H1 (cell line): ENCODE results near the gene LRP1. TPM values are rescaled to one million over a fixed set of nuclear protein-coding genes. Genes with fewer than 3 reads are reported as not detected.

Source experiments
- CTCF ChIA-PET: fragments of 300-600 bp; sonication (Branson Sonifier 250); formaldehyde crosslinking; loops from one replicate; lab custom pipeline; 2021; ENCODE audit not compliant: partially characterized antibody; lab: Charles Lee
- POLR2A ChIA-PET: fragments of 300-600 bp; sonication (Branson Sonifier 250); formaldehyde crosslinking; loops from one replicate; lab custom pipeline; 2021; ENCODE audit warnings: inconsistent platforms; ENCODE audit not compliant: partially characterized antibody; lab: Charles Lee
- DNase-seq, 2 experiments: peaks; one replicate each; pipeline versions ENCODE4 v3.0.0 to v3.0.0-alpha.2; 2010 to 2022; ENCODE audit warnings: low spot score in 2 of 2, low read depth in 1 of 2, mixed read lengths in 1 of 2
- FAIRE-seq: peaks from 2 replicates; lab custom pipeline; 2011; peaks lifted over from hg19 to GRCh38; lab: Jason Lieb, UNC
- H2AFZ ChIP-seq: 2 replicates; pipeline ENCODE4 v1.8.1; 2012; ENCODE audit warnings: low read length, inconsistent platforms
- H2AK5ac ChIP-seq: 2 replicates; pipeline ENCODE4 v1.6.1; 2013; ENCODE audit warnings: low read depth, low read length
- H2BK120ac ChIP-seq: replicated peaks from 2 replicates; pipeline ENCODE3; 2013; ENCODE audit warnings: low read depth, low read length, inconsistent platforms
- H2BK12ac ChIP-seq: 2 replicates; pipeline ENCODE4 v1.6.1; 2013; ENCODE audit warnings: low read depth, low read length
- H2BK15ac ChIP-seq: 2 replicates; pipeline ENCODE4 v1.6.1; 2013; ENCODE audit warnings: low read length
- H2BK20ac ChIP-seq: 2 replicates; pipeline ENCODE4 v1.6.1; 2013; ENCODE audit warnings: low read length
- H2BK5ac ChIP-seq: 2 replicates; pipeline ENCODE4 v1.6.1; 2013; ENCODE audit warnings: low read depth, low read length
- H3K14ac ChIP-seq: 2 replicates; pipeline ENCODE4 v1.6.1; 2013; ENCODE audit warnings: inconsistent platforms; ENCODE audit not compliant: insufficient read length
- H3K18ac ChIP-seq: 2 replicates; pipeline ENCODE4 v1.6.1; 2013; ENCODE audit warnings: low read length; ENCODE audit errors: extremely low read depth
- H3K23ac ChIP-seq: 2 replicates; pipeline ENCODE4 v1.6.1; 2013; ENCODE audit warnings: inconsistent platforms; ENCODE audit not compliant: insufficient read length
- H3K23me2 ChIP-seq: 2 replicates; pipeline ENCODE4 v1.6.1; 2013; ENCODE audit warnings: low read depth, low read length
- H3K27ac ChIP-seq: 2 replicates; pipeline ENCODE4 v1.6.1; 2011; ENCODE audit warnings: low read depth, low read length, inconsistent platforms
- H3K27me3 ChIP-seq, 4 experiments: replicated peaks in 1 of 4; 1 replicate in 1 of 4; 2 replicates in 3 of 4; pipeline versions ENCODE4 v1.6.1 to v1.8.1; 2011 to 2013; ENCODE audit warnings: low read length in 3 of 4, mild to moderate bottlenecking in 3 of 4, inconsistent platforms in 2 of 4, mixed read lengths in 2 of 4, moderate library complexity in 1 of 4; ENCODE audit not compliant: control insufficient read depth in 3 of 4, insufficient read depth in 3 of 4; ENCODE audit errors: extremely low read depth in 1 of 4
- H3K36me3 ChIP-seq, 4 experiments: 2 replicates each; pipeline versions ENCODE4 v1.6.1 to v1.8.1; 2011 to 2013; ENCODE audit warnings: mild to moderate bottlenecking in 4 of 4, low read length in 3 of 4, moderate library complexity in 2 of 4, control low read depth in 1 of 4, inconsistent platforms in 1 of 4; ENCODE audit not compliant: insufficient read depth in 4 of 4, control insufficient read depth in 2 of 4
- H3K4ac ChIP-seq: replicated peaks from 2 replicates; pipeline ENCODE3; 2013; ENCODE audit warnings: low read length, low read depth, mixed read lengths, inconsistent platforms; ENCODE audit not compliant: insufficient read length
- H3K4me1 ChIP-seq, 4 experiments: replicated peaks in 1 of 4; 1 replicate in 1 of 4; 2 replicates in 3 of 4; pipeline versions ENCODE4 v1.6.1 to v1.8.1; 2011 to 2013; ENCODE audit warnings: low read length in 3 of 4, inconsistent platforms in 2 of 4, mixed read lengths in 1 of 4; ENCODE audit not compliant: insufficient read depth in 4 of 4, control insufficient read depth in 3 of 4
- H3K4me2 ChIP-seq, 2 experiments: 2 replicates each; pipeline versions ENCODE4 v1.6.1 to v1.8.1; 2011 to 2013; ENCODE audit warnings: low read depth in 2 of 2, low read length in 2 of 2, control low read depth in 1 of 2, inconsistent platforms in 1 of 2, mild to moderate bottlenecking in 1 of 2; ENCODE audit not compliant: insufficient read depth in 1 of 2
- H3K4me3 ChIP-seq, 4 experiments: fragments of 200-600, 300-600 bp in 1 of 4; sonication (generic), shearing (Covaris generic), sonication (Bioruptor Twin) in 1 of 4; 2 replicates each; pipeline versions ENCODE4 v1.5.1 to v1.8.1; 2011 to 2016; ENCODE audit warnings: low read length in 4 of 4, low read depth in 3 of 4, control low read depth in 2 of 4, inconsistent platforms in 2 of 4, mild to moderate bottlenecking in 2 of 4, mixed read lengths in 1 of 4, moderate library complexity in 1 of 4; ENCODE audit not compliant: insufficient read depth in 2 of 4; ENCODE audit errors: extremely low read depth in 1 of 4
- H3K56ac ChIP-seq: replicated peaks from 2 replicates; pipeline ENCODE3; 2013; ENCODE audit warnings: low read depth, mild to moderate bottlenecking, mixed read lengths, low read length, inconsistent platforms; ENCODE audit not compliant: insufficient read length
- H3K79me1 ChIP-seq: 2 replicates; pipeline ENCODE4 v1.6.1; 2013; ENCODE audit warnings: low read depth, low read length, control low read depth
- H3K79me2 ChIP-seq, 2 experiments: 2 replicates each; pipeline versions ENCODE4 v1.6.1 to v1.8.1; 2012 to 2013; ENCODE audit warnings: low read length in 2 of 2, mild to moderate bottlenecking in 2 of 2, inconsistent platforms in 1 of 2; ENCODE audit not compliant: insufficient read depth in 2 of 2, control insufficient read depth in 1 of 2
- H3K9ac ChIP-seq, 4 experiments: replicated peaks in 1 of 4; 1 replicate in 1 of 4; 2 replicates in 3 of 4; pipeline versions ENCODE4 v1.6.1 to v1.8.1; 2011 to 2013; ENCODE audit warnings: low read depth in 3 of 4, low read length in 3 of 4, control low read depth in 2 of 4, mild to moderate bottlenecking in 2 of 4, moderate library complexity in 2 of 4, inconsistent platforms in 1 of 4; ENCODE audit errors: extremely low read depth in 1 of 4
- H3K9me3 ChIP-seq, 2 experiments: 2 replicates each; pipeline versions ENCODE4 v1.6.1 to v1.8.1; 2012 to 2013; ENCODE audit warnings: mild to moderate bottlenecking in 2 of 2, moderate library complexity in 2 of 2, control low read depth in 1 of 2, inconsistent platforms in 1 of 2, low read depth in 1 of 2, low read length in 1 of 2, mixed read lengths in 1 of 2; ENCODE audit not compliant: insufficient read depth in 2 of 2
- H4K20me1 ChIP-seq, 2 experiments: replicated peaks in 1 of 2; 2 replicates each; pipeline versions ENCODE3 to v1.8.1; 2011 to 2013; ENCODE audit warnings: inconsistent platforms in 2 of 2, low read length in 2 of 2, mild to moderate bottlenecking in 1 of 2; ENCODE audit not compliant: insufficient read depth in 2 of 2, control insufficient read depth in 1 of 2
- H4K5ac ChIP-seq: 2 replicates; pipeline ENCODE4 v1.6.1; 2013; ENCODE audit warnings: low read length, low read depth, mixed read lengths, inconsistent platforms; ENCODE audit not compliant: insufficient read length
- H4K8ac ChIP-seq: 2 replicates; pipeline ENCODE4 v1.8.0; 2013; ENCODE audit warnings: mild to moderate bottlenecking, moderate library complexity, low read length, inconsistent platforms; ENCODE audit not compliant: insufficient read depth; ENCODE audit errors: extremely low read depth
- H4K91ac ChIP-seq: replicated peaks from 2 replicates; pipeline ENCODE3; 2013; ENCODE audit warnings: low read length, mixed read lengths, inconsistent platforms; ENCODE audit not compliant: insufficient read length
- CEBPB ChIP-seq: IDR thresholded peaks from 2 replicates; pipeline ENCODE4 v1.6.1; 2012; ENCODE audit warnings: low read depth, low read length
- HDAC6 ChIP-seq: IDR thresholded peaks from one replicate; pipeline ENCODE4 v1.7.1; 2012; ENCODE audit warnings: low read depth, mild to moderate bottlenecking, inconsistent platforms, low read length, moderate library complexity
- WGBS, 2 experiments: shearing (Covaris generic) in 1 of 2; methylation state at CpG; one replicate each; pipeline versions ENCODE4 v1.1.6 to v1.1.7; 2013 to 2015; ENCODE audit warnings: low lambda C conversion rate in 2 of 2, mixed read lengths in 2 of 2, inconsistent platforms in 1 of 2, low coverage in 1 of 2, missing lambda C conversion rate in 1 of 2; ENCODE audit not compliant: insufficient replicate concordance in 2 of 2, insufficient coverage in 1 of 2, insufficient read length in 1 of 2; ENCODE audit errors: extremely low coverage in 1 of 2, missing lambda C conversion rate in 1 of 2; 5-methylcytosine and 5-hydroxymethylcytosine counted together
- polyA plus RNA-seq, 7 experiments: library from polyadenylated mRNA; depleted of rRNA in 3 of 7; stranded (reverse) in 5 of 7; unstranded in 2 of 7; fragments of >200 nt in 5 of 7; fragments of 200-250 nt in 2 of 7; gene quantifications; 1 replicate in 5 of 7; 2 replicates in 1 of 7; 4 replicates in 1 of 7; pipeline versions ENCODE4 v1.2.1 to v1.2.3, GENCODE V29; 2011 to 2013; ENCODE audit warnings: missing spikeins in 2 of 7, mixed read lengths in 2 of 7
- total RNA-seq: library from RNA; stranded (reverse); fragmentation: NEBNext Ultra II Directional; extraction: Animal tissue kit (Norgen Biotek cat#: 25700); gene quantifications from 2 replicates; pipeline ENCODE4 v1.2.1, GENCODE V29; 2021

LRP1 gene
- total and polyA plus RNA-seq, 2 of the 8 experiments (the other 6 are each of a cell fraction or from before 2014, with no cell fraction given), result 35.3 to 92.5 TPM

DNA sequence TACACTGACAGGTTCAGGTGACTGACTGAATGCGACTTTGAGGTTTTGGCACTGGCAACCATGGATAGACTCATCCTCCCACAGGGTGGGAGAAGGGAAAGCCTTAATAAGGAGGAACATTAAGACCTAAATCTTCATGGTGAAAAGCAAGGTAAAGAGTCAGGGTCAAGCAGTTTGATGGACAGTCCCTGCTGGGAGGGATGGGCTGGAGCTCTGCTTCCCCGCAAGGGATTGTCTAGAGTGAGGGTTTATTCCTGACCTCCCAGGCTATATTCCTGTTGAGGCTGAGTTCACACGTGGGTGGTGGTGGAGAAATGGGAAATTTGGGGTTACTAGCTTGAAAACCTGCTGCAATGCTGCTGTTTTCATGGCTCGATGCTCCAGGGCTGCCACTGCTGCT is 132.1 kb downstream of the LRP1 start:
- Histone ChIP-seq H3K4me3 (no peak overlapping the region), H3K9ac (no peak overlapping the region), H3K36me3 (peaks cover 2 to 21% (median 6%) of the 10 kb centered on the region in 4 experiments; a peak in 6 of 8 replicates), H3K4me2 (no peak overlapping the region), H2BK12ac (no peak overlapping the region), H3K56ac (no peak overlapping the region), H2BK5ac (no peak overlapping the region), H3K9me3 (no peaks in the 10 kb centered on the region), H4K5ac (no peak overlapping the region), H4K8ac (no peak overlapping the region), H3K79me2 (no peaks in the 10 kb centered on the region), H3K79me1 (no peaks in the 10 kb centered on the region; the same call in 1 of the 2 replicates), H2AK5ac (no peak overlapping the region), H4K20me1 (peaks cover 0 to 2% of the 10 kb centered on the region in 2 experiments), H3K18ac (no peak overlapping the region), H2BK20ac (no peak overlapping the region), H3K4ac (no peak overlapping the region), H3K14ac (no peak overlapping the region), H3K27ac (no peak overlapping the region), H2AFZ (no peak overlapping the region), H2BK15ac (no peak overlapping the region), H4K91ac (no peak overlapping the region), H3K23ac (no peak overlapping the region), H3K23me2 (no peaks in the 10 kb centered on the region), H3K4me1 (peaks cover 0 to 7% (median 3%) of the 10 kb centered on the region in 4 experiments; a peak in 5 of 7 replicates), H3K27me3 (no peaks in the 10 kb centered on the region), H2BK120ac (no peak overlapping the region)
- WGBS, 2 experiments, result 91% methylated on average over 4 of the region's 4 CpGs; no CpG with 5 or more reads in 1 of the 2 experiments
- ChIA-PET CTCF (interaction anchor here (0.6 to 7.9 kb wide), 15 partner anchors 8 to 349 kb away, joined by 3 to 74 read pairs (median 9); partner anchors contain the start of gene STAC3), POLR2A (interaction anchor here (1.3 to 4.8 kb wide), 4 partner anchors 8 to 194 kb away, joined by 3 to 28 read pairs (median 8); partner anchors contain the start of genes INHBE and SHMT2)
- FAIRE-seq (no peak), DNase-seq (no peak)
- TF ChIP-seq HDAC6, result no peak
- TF ChIP-seq CEBPB, result no peak
